Measurements from ENCODE around the gene GRIA1. TPM values are rescaled to one million over a fixed set of nuclear protein-coding genes. Genes with fewer than 3 reads are reported as not detected.
A peak's percentile ranks its signal among the peaks of the same experiment; 100 is the strongest.

Gene GRIA1
- total RNA-seq, 1 donor from 2014 or later, result not detected

GRCh38 chr5:153661897-153662296, 171.4 kb downstream of the GRIA1 start:
- H3K36me3 Mint-ChIP-seq (ENCODE audit: insufficient read depth), result no peaks in the 10 kb centered on the region
- H3K9me3 Mint-ChIP-seq (ENCODE audit: low read depth), result no peaks in the 10 kb centered on the region
- DNase-seq (ENCODE audit: low spot score, unreplicated experiment), result no peak

DNA sequence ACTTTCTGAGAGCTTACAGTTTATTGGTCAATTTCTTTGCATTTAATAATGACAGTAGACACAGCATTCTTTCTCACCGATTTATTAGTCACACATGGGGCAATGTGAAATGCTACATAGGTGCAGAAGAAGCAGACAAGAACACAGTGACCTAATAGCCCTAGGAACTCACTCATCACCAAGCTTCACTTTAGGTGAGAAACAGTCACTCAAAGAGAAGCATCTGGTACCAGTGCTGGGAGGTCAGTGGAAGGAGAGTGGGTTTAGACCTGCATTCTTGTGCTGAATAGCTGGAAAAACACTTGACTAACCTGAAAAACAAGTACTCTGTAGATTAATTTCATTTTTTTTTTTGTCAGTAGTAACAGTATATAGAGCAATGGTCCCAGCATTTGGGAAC, 179.6 kb downstream of the GRIA1 start:
- Mint-ChIP-seq H3K27ac (no peak overlapping the region), H3K9me3 (ENCODE audit: low read depth) (no peaks in the 10 kb centered on the region), H3K4me3 (ENCODE audit: low read depth) (no peak overlapping the region), H3K4me1 (ENCODE audit: low read depth) (no peaks in the 10 kb centered on the region), H3K27me3 (peaks cover 3% of the 10 kb centered on the region), H3K36me3 (ENCODE audit: insufficient read depth) (no peaks in the 10 kb centered on the region)
- TF ChIP-seq, protein P1, sequence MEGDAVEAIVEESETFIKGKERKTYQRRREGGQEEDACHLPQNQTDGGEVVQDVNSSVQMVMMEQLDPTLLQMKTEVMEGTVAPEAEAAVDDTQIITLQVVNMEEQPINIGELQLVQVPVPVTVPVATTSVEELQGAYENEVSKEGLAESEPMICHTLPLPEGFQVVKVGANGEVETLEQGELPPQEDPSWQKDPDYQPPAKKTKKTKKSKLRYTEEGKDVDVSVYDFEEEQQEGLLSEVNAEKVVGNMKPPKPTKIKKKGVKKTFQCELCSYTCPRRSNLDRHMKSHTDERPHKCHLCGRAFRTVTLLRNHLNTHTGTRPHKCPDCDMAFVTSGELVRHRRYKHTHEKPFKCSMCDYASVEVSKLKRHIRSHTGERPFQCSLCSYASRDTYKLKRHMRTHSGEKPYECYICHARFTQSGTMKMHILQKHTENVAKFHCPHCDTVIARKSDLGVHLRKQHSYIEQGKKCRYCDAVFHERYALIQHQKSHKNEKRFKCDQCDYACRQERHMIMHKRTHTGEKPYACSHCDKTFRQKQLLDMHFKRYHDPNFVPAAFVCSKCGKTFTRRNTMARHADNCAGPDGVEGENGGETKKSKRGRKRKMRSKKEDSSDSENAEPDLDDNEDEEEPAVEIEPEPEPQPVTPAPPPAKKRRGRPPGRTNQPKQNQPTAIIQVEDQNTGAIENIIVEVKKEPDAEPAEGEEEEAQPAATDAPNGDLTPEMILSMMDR (IDR thresholded peaks at IDR 0.05; ENCODE audit: unreplicated experiment), result no peak
- DNase-seq (ENCODE audit: low spot score, unreplicated experiment), result no peak

More at GRCh38 chr5:153661897-153662296, 171.4 kb downstream of the GRIA1 start:
- H3K4me1 Mint-ChIP-seq (ENCODE audit: low read depth), result no peaks in the 10 kb centered on the region
- no peaks in the 10 kb centered on the region for H3K27me3 Mint-ChIP-seq
- no peak overlapping the region for H3K4me3 Mint-ChIP-seq (ENCODE audit: low read depth)
- H3K27ac Mint-ChIP-seq, result peak overlapping the region; percentile 19
- TF ChIP-seq, protein P1 (IDR thresholded peaks at IDR 0.05; ENCODE audit: unreplicated experiment), result no peak

DNA sequence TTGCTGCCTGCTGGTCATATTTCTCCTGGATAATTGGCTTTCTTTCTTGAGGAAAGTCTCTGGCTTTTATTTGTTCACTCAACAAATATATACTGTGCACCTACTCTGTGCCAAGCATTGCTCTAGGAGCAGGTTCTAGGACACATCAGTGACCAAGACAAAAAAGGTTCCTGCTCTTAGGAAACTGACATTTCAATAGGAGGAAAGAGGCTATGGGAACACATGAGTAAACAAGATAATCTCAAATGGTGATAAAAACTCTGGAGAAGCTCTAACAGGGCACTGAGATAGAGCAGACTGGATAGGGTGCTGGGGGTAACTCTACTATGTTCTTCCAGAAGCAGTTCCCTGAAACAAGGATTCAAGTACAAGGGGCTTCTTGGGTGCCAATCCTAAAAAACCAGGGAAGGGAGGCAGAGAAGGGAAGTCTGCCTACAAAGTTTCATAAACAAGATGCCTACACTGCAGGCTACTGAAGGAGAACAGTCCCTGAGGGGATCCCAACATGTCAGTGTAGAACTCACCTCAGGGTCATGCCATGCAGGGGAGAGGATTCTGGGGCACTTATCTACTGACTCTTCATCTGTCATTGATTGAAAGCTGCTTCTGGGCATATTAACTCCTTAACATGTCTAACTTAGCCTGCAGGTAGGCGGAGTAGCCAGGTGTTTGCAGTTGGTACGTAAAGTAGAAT, 181.3 kb downstream of the GRIA1 start:
- DNase-seq (ENCODE audit: low spot score, unreplicated experiment), result no peak
- no peaks in the 10 kb centered on the region for H3K9me3 Mint-ChIP-seq (ENCODE audit: low read depth)
- H3K27me3 Mint-ChIP-seq, result peaks cover 3% of the 10 kb centered on the region
- H3K27ac Mint-ChIP-seq, result no peak overlapping the region
- H3K36me3 Mint-ChIP-seq (ENCODE audit: insufficient read depth), result no peaks in the 10 kb centered on the region
- H3K4me3 Mint-ChIP-seq (ENCODE audit: low read depth), result no peak overlapping the region
- TF ChIP-seq, protein P1 (IDR thresholded peaks at IDR 0.05; ENCODE audit: unreplicated experiment), result no peak
- H3K4me1 Mint-ChIP-seq (ENCODE audit: low read depth), result no peaks in the 10 kb centered on the region

GRCh38 chr5:153672347-153673090, 182.0 kb downstream of the GRIA1 start:
- Mint-ChIP-seq H3K4me3 (ENCODE audit: low read depth) (no peak overlapping the region), H3K27me3 (peaks cover 3% of the 10 kb centered on the region), H3K27ac (no peak overlapping the region), H3K9me3 (ENCODE audit: low read depth) (no peaks in the 10 kb centered on the region), H3K4me1 (ENCODE audit: low read depth) (no peaks in the 10 kb centered on the region), H3K36me3 (ENCODE audit: insufficient read depth) (no peaks in the 10 kb centered on the region)
- DNase-seq (ENCODE audit: low spot score, unreplicated experiment), result no peak
- TF ChIP-seq, protein P1 (IDR thresholded peaks at IDR 0.05; ENCODE audit: unreplicated experiment), result no peak

DNA sequence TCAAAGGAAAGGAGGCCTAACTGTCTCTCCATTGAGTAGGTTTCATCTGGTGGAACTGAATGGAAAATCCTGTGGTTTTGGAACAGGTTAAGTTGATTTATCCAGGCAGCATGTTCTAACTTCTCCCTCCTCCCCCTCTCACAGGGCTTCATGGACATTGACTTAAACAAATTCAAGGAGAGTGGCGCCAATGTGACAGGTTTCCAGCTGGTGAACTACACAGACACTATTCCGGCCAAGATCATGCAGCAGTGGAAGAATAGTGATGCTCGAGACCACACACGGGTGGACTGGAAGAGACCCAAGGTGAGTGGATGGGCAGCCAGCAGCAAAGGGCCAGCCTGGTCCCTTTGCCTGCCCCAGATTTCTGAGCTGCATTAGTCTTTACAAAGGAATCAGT, 183.9 kb downstream of the GRIA1 start:
- Mint-ChIP-seq H3K4me1 (ENCODE audit: low read depth) (no peaks in the 10 kb centered on the region), H3K27me3 (peaks cover 9% of the 10 kb centered on the region), H3K9me3 (ENCODE audit: low read depth) (no peaks in the 10 kb centered on the region), H3K27ac (no peak overlapping the region), H3K36me3 (ENCODE audit: insufficient read depth) (no peaks in the 10 kb centered on the region), H3K4me3 (ENCODE audit: low read depth) (no peak overlapping the region)
- no peak for DNase-seq (ENCODE audit: low spot score, unreplicated experiment)
- TF ChIP-seq, protein P1 (IDR thresholded peaks at IDR 0.05; ENCODE audit: unreplicated experiment), result no peak
